Thoracic aorta (tissue), 2 donors: ENCODE results near the gene ATP6V1G2. TPM values are rescaled to one million over a fixed set of nuclear protein-coding genes. Genes with fewer than 3 reads are reported as not detected.
A peak's percentile ranks its signal among the peaks of the same experiment; 100 is the strongest.

Source experiments
- ATAC-seq: fragments of 150-250 bp; one replicate; pipeline ENCODE4 v1.8.0; 2017; ENCODE audit warnings: low read depth; ENCODE audit not compliant: insufficient number of reproducible peaks, low FRiP score
- DNase-seq: peaks from one replicate; pipeline ENCODE4 v3.0.0-alpha.2; 2020; ENCODE audit warnings: low spot score
- H3K27ac ChIP-seq, 2 donors: fragments of 200-600 bp; sonication (generic); 1 replicate in 1 of 2; 2 replicates in 1 of 2; pipeline ENCODE4 v1.5.1; 2016; ENCODE audit warnings: mild to moderate bottlenecking in 2 of 2, moderate library complexity in 2 of 2
- H3K27me3 ChIP-seq: fragments of 200-600 bp; sonication (generic); replicated peaks from 2 replicates; pipeline ENCODE4 v1.6.0; 2016; ENCODE audit warnings: mild to moderate bottlenecking; ENCODE audit not compliant: insufficient read depth
- H3K36me3 ChIP-seq: fragments of 200-600 bp; sonication (generic); one replicate; pipeline ENCODE4 v1.5.1; 2016
- H3K4me1 ChIP-seq, 2 donors: fragments of 200-600 bp; sonication (generic); 1 replicate in 1 of 2; 2 replicates in 1 of 2; pipeline versions ENCODE4 v1.5.1 to v1.6.0; 2016; ENCODE audit warnings: low read depth in 2 of 2, mild to moderate bottlenecking in 1 of 2; ENCODE audit not compliant: control insufficient read depth in 1 of 2
- H3K4me3 ChIP-seq: fragments of 200-600 bp; sonication (generic); 2 replicates; pipeline ENCODE4 v1.5.1; 2016; ENCODE audit warnings: mild to moderate bottlenecking
- H3K9me3 ChIP-seq: fragments of 200-600 bp; sonication (generic); 2 replicates; pipeline ENCODE4 v1.5.1; 2016
- total RNA-seq, 2 donors: library from RNA; depleted of rRNA; stranded (reverse); fragments of >200 nt; gene quantifications; one replicate each; pipeline versions ENCODE4 v1.1.0 to v1.2.3, GENCODE V29; 2016
- TF ChIP-seq, protein P1 (sequence below): fragments of 200-600 bp; sonication (generic); IDR thresholded peaks from one replicate; pipeline ENCODE4 v1.5.1; 2019; ENCODE audit warnings: antibody characterized with exemption

The ATP6V1G2 gene
- total RNA-seq, 2 donors from 2014 or later = 0.78 to 0.95 TPM

DNA sequence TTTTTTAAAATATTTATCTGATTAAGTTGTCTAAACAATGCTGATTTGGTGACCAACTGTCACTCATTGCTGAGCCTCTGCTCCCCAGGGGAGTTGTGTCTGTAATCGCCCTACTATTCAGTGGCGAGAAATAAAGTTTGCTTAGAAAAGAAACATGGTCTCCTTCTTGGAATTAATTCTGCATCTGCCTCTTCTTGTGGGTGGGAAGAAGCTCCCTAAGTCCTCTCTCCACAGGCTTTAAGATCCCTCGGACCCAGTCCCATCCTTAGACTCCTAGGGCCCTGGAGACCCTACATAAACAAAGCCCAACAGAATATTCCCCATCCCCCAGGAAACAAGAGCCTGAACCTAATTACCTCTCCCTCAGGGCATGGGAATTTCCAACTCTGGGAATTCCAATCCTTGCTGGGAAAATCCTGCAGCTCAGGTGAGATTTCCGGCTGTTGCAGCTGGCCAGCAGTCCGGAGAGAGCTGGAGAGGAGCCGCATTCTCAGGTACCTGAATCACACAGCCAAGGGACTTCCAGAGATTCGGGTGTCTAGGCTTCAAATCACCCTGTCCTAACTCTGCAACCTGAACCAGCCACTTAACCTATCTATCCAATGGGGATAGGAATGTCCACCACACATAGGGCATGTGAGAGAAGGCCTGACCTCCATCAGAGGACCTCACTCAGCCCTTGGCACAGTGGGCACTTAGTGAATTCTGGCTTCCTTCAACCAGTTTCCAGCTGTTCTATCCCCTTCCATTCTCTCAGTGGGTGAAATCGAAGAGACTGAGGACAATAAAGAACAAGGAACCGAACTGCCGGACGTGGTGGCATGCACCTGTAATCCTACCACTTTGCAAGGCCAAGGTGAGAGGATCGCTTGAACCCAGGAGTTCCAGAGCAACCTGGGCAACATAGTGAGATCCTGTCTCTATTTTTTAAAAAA lies 32.0 kb upstream of the ATP6V1G2 start:
- TF ChIP-seq, protein P1, sequence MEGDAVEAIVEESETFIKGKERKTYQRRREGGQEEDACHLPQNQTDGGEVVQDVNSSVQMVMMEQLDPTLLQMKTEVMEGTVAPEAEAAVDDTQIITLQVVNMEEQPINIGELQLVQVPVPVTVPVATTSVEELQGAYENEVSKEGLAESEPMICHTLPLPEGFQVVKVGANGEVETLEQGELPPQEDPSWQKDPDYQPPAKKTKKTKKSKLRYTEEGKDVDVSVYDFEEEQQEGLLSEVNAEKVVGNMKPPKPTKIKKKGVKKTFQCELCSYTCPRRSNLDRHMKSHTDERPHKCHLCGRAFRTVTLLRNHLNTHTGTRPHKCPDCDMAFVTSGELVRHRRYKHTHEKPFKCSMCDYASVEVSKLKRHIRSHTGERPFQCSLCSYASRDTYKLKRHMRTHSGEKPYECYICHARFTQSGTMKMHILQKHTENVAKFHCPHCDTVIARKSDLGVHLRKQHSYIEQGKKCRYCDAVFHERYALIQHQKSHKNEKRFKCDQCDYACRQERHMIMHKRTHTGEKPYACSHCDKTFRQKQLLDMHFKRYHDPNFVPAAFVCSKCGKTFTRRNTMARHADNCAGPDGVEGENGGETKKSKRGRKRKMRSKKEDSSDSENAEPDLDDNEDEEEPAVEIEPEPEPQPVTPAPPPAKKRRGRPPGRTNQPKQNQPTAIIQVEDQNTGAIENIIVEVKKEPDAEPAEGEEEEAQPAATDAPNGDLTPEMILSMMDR = no peak
- no peak for ATAC-seq

DNA sequence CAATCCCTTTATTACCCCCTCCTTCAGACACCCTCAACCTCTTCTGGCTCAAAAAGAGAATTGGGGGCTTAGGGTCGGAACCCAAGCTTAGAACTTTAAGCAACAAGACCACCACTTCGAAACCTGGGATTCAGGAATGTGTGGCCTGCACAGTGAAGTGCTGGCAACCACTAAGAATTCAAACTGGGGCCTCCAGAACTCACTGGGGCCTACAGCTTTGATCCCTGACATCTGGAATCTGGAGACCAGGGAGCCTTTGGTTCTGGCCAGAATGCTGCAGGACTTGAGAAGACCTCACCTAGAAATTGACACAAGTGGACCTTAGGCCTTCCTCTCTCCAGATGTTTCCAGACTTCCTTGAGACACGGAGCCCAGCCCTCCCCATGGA lies 31.2 kb upstream of the ATP6V1G2 start:
- no peaks in the 10 kb centered on the region for H3K27me3 ChIP-seq
- peaks cover 3 to 17% of the 10 kb centered on the region in 2 donors for H3K4me1 ChIP-seq
- no peak for DNase-seq
- no peak overlapping the region for H3K4me3 ChIP-seq
- TF ChIP-seq, protein P1 = no peak
- no peaks in the 10 kb centered on the region for H3K9me3 ChIP-seq
- H3K36me3 ChIP-seq = no peaks in the 10 kb centered on the region
- ATAC-seq = no peak
- H3K27ac ChIP-seq = no peak overlapping the region

More for the DNA sequence above, 32.0 kb upstream of the ATP6V1G2 start:
- Histone ChIP-seq H3K4me1 (peaks cover 3 to 17% of the 10 kb centered on the region in 2 donors), H3K27me3 (no peaks in the 10 kb centered on the region), H3K9me3 (no peaks in the 10 kb centered on the region), H3K27ac (no peak overlapping the region), H3K4me3 (no peak overlapping the region), H3K36me3 (no peaks in the 10 kb centered on the region)
- DNase-seq = no peak

DNA sequence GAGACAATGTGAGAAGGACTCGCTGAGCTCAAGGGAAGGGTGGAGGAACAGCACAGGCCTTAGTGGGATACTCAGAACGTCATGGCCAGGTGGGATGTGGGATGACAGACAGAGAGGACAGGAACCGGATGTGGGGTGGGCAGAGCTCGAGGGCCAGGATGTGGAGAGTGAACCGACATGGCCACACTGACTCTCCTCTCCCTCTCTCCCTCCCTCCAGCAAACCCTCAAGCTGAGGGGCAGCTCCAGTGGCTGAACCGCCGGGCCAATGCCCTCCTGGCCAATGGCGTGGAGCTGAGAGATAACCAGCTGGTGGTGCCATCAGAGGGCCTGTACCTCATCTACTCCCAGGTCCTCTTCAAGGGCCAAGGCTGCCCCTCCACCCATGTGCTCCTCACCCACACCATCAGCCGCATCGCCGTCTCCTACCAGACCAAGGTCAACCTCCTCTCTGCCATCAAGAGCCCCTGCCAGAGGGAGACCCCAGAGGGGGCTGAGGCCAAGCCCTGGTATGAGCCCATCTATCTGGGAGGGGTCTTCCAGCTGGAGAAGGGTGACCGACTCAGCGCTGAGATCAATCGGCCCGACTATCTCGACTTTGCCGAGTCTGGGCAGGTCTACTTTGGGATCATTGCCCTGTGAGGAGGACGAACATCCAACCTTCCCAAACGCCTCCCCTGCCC lies 30.6 kb upstream of the ATP6V1G2 start:
- DNase-seq (no peak), ATAC-seq (no peak)
- Histone ChIP-seq H3K4me3 (peak overlapping the region; percentile 67), H3K9me3 (no peaks in the 10 kb centered on the region), H3K27ac (no peak overlapping the region), H3K4me1 (peaks cover 3 to 12% of the 10 kb centered on the region in 2 donors), H3K27me3 (no peaks in the 10 kb centered on the region), H3K36me3 (no peaks in the 10 kb centered on the region)
- TF ChIP-seq, protein P1 = no peak

DNA sequence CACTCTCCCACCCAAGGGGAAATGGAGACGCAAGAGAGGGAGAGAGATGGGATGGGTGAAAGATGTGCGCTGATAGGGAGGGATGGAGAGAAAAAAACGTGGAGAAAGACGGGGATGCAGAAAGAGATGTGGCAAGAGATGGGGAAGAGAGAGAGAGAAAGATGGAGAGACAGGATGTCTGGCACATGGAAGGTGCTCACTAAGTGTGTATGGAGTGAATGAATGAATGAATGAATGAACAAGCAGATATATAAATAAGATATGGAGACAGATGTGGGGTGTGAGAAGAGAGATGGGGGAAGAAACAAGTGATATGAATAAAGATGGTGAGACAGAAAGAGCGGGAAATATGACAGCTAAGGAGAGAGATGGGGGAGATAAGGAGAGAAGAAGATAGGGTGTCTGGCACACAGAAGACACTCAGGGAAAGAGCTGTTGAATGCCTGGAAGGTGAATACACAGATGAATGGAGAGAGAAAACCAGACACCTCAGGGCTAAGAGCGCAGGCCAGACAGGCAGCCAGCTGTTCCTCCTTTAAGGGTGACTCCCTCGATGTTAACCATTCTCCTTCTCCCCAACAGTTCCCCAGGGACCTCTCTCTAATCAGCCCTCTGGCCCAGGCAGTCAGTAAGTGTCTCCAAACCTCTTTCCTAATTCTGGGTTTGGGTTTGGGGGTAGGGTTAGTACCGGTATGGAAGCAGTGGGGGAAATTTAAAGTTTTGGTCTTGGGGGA lies 29.7 kb upstream of the ATP6V1G2 start:
- ATAC-seq (no peak), DNase-seq (no peak)
- Histone ChIP-seq H3K36me3 (no peaks in the 10 kb centered on the region), H3K4me1 (peaks cover 3 to 5% of the 10 kb centered on the region in 2 donors), H3K27ac (peak overlapping the region in 1 of 2 donors; percentile 38), H3K27me3 (no peaks in the 10 kb centered on the region), H3K9me3 (no peaks in the 10 kb centered on the region), H3K4me3 (peak overlapping the region; percentile 67)
- TF ChIP-seq, protein P1 = no peak
